ENCODE results near the gene USP15. TPM values are rescaled to one million over a fixed set of nuclear protein-coding genes. Genes with fewer than 3 reads are reported as not detected.

Gene USP15
- total and polyA plus RNA-seq, 3 experiments from 2014 or later: 59.5 to 99.0 (median 90.9) TPM

GRCh38 chr12:62267026-62267425 lies 6.8 kb downstream of the USP15 start:
- CTCF ChIA-PET: no interaction called here
- H3K4me3 Mint-ChIP-seq: peak overlapping the region in 2 of 7 donors; percentile 9 to 43

GRCh38 chr12:62267480-62267879 lies 7.3 kb downstream of the USP15 start:
- Mint-ChIP-seq H3K4me3 (peak overlapping the region in 5 of 7 donors; percentile 1 to 41 (median 12)), H3K27ac (peak overlapping the region in 2 of 8 donors; percentile 20 to 38), H3K4me1 (peaks cover 85 to 100% (median 99%) of the 10 kb centered on the region in 3 donors), H3K36me3 (peaks cover 0 to 13% (median 4%) of the 10 kb centered on the region in 3 donors), H3K9me3 (no peaks in the 10 kb centered on the region), H3K27me3 (no peaks in the 10 kb centered on the region)
- Histone ChIP-seq H3K36me3 (ENCODE audit: insufficient read depth, low read length) (no peaks in the 10 kb centered on the region), H3K4me3 (ENCODE audit: low read length) (no peak overlapping the region), H3K27me3 (ENCODE audit: insufficient read depth, low read length, poor library complexity, severe bottlenecking) (no peaks in the 10 kb centered on the region), H3K4me1 (ENCODE audit: insufficient read depth, low read length) (peaks cover 89% of the 10 kb centered on the region), H3K27ac (ENCODE audit: low read depth, low read length) (no peak overlapping the region), H3K9me3 (ENCODE audit: low read length) (no peaks in the 10 kb centered on the region)
- no peak for DNase-seq
- CTCF ChIA-PET: interaction anchor here (0.8 kb wide), 1 partner anchor 10 kb away, joined by 3 read pairs; no protein-coding TSS in a partner anchor
- POLR2A ChIA-PET: no interaction called here

More at GRCh38 chr12:62267026-62267425, 6.8 kb downstream of the USP15 start:
- peaks cover 0 to 13% (median 4%) of the 10 kb centered on the region in 3 donors for H3K36me3 Mint-ChIP-seq
- H3K4me1 Mint-ChIP-seq: peaks cover 85 to 100% (median 99%) of the 10 kb centered on the region in 3 donors
- H3K27me3 ChIP-seq (ENCODE audit: insufficient read depth, low read length, poor library complexity, severe bottlenecking): no peaks in the 10 kb centered on the region
- no peak overlapping the region for H3K4me3 ChIP-seq (ENCODE audit: low read length)
- no peaks in the 10 kb centered on the region for H3K9me3 ChIP-seq (ENCODE audit: low read length)
- H3K36me3 ChIP-seq (ENCODE audit: insufficient read depth, low read length): no peaks in the 10 kb centered on the region
- no peaks in the 10 kb centered on the region for H3K9me3 Mint-ChIP-seq
- H3K27me3 Mint-ChIP-seq: no peaks in the 10 kb centered on the region
- DNase-seq: no peak
- H3K27ac ChIP-seq (ENCODE audit: low read depth, low read length): no peak overlapping the region
- peak overlapping the region in 4 of 8 donors; percentile 32 to 60 (median 42) for H3K27ac Mint-ChIP-seq
- POLR2A ChIA-PET: no interaction called here
- peaks cover 89% of the 10 kb centered on the region for H3K4me1 ChIP-seq (ENCODE audit: insufficient read depth, low read length)

DNA sequence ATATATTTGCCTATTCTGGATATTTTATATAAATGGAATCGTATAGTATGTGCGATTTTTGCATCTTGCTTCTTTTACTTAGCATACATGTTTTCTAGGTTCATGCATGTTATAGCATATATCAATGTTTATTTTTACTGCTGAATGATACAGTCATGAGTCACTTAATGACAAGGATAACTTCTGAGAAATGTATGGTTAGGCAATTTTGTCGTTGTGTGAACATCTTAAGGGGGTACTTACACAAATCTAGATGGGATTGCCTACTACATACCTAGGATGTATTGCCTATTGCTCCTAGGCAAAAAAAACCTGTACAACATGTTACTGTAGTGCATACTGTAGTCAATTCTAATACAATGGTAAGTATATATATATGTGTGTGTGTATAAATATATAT lies 8.8 kb downstream of the USP15 start:
- no peaks in the 10 kb centered on the region for H3K9me3 Mint-ChIP-seq
- no peak for DNase-seq
- POLR2A ChIA-PET: no interaction called here
- CTCF ChIA-PET: no interaction called here
- Histone ChIP-seq H3K27ac (ENCODE audit: low read depth, low read length) (no peak overlapping the region), H3K9me3 (ENCODE audit: low read length) (no peaks in the 10 kb centered on the region), H3K27me3 (ENCODE audit: insufficient read depth, low read length, poor library complexity, severe bottlenecking) (no peaks in the 10 kb centered on the region), H3K4me3 (ENCODE audit: low read length) (no peak overlapping the region), H3K36me3 (ENCODE audit: insufficient read depth, low read length) (no peaks in the 10 kb centered on the region), H3K4me1 (ENCODE audit: insufficient read depth, low read length) (peaks cover 91% of the 10 kb centered on the region)
- H3K27ac Mint-ChIP-seq: peak overlapping the region in 2 of 8 donors; percentile 40 to 71
- peak overlapping the region in 3 of 7 donors; percentile 12 to 29 (median 12) for H3K4me3 Mint-ChIP-seq
- H3K27me3 Mint-ChIP-seq: peaks cover 0 to 1% of the 10 kb centered on the region in 2 donors
- H3K4me1 Mint-ChIP-seq: peaks cover 86 to 100% (median 99%) of the 10 kb centered on the region in 3 donors
- peaks cover 0 to 12% (median 4%) of the 10 kb centered on the region in 3 donors for H3K36me3 Mint-ChIP-seq

- Histone ChIP-seq H3K4me3 (ENCODE audit: low read length) (no peak overlapping the region), H3K27ac (ENCODE audit: low read depth, low read length) (no peak overlapping the region), H3K9me3 (ENCODE audit: low read length) (no peaks in the 10 kb centered on the region), H3K4me1 (ENCODE audit: insufficient read depth, low read length) (peaks cover 92% of the 10 kb centered on the region), H3K36me3 (ENCODE audit: insufficient read depth, low read length) (no peaks in the 10 kb centered on the region), H3K27me3 (ENCODE audit: insufficient read depth, low read length, poor library complexity, severe bottlenecking) (no peaks in the 10 kb centered on the region)
- Mint-ChIP-seq H3K4me1 (peaks cover 86 to 100% (median 99%) of the 10 kb centered on the region in 3 donors), H3K4me3 (peak overlapping the region in 4 of 7 donors; percentile 1 to 20 (median 14)), H3K27ac (no peak overlapping the region), H3K36me3 (peaks cover 0 to 8% (median 2%) of the 10 kb centered on the region in 3 donors), H3K9me3 (no peaks in the 10 kb centered on the region), H3K27me3 (peaks cover 0 to 1% of the 10 kb centered on the region in 2 donors)
- CTCF ChIA-PET: no interaction called here
- POLR2A ChIA-PET: no interaction called here
- no peak for DNase-seq
Measured at GRCh38 chr12:62269464-62270228, 9.4 kb downstream of the USP15 start.

GRCh38 chr12:62270384-62270783 lies 10.2 kb downstream of the USP15 start:
- Mint-ChIP-seq H3K4me1 (peaks cover 87 to 100% (median 99%) of the 10 kb centered on the region in 3 donors), H3K9me3 (no peaks in the 10 kb centered on the region), H3K27me3 (peaks cover 0 to 1% of the 10 kb centered on the region in 2 donors), H3K4me3 (peak overlapping the region in 5 of 7 donors; percentile 1 to 40 (median 17)), H3K36me3 (peaks cover 0 to 8% (median 0%) of the 10 kb centered on the region in 3 donors), H3K27ac (no peak overlapping the region)
- POLR2A ChIA-PET: no interaction called here
- CTCF ChIA-PET: no interaction called here
- no peaks in the 10 kb centered on the region for H3K36me3 ChIP-seq (ENCODE audit: insufficient read depth, low read length)
- no peak overlapping the region for H3K4me3 ChIP-seq (ENCODE audit: low read length)
- H3K27ac ChIP-seq (ENCODE audit: low read depth, low read length): no peak overlapping the region
- no peaks in the 10 kb centered on the region for H3K27me3 ChIP-seq (ENCODE audit: insufficient read depth, low read length, poor library complexity, severe bottlenecking)
- DNase-seq: no peak
- no peaks in the 10 kb centered on the region for H3K9me3 ChIP-seq (ENCODE audit: low read length)
- H3K4me1 ChIP-seq (ENCODE audit: insufficient read depth, low read length): peaks cover 93% of the 10 kb centered on the region

DNA sequence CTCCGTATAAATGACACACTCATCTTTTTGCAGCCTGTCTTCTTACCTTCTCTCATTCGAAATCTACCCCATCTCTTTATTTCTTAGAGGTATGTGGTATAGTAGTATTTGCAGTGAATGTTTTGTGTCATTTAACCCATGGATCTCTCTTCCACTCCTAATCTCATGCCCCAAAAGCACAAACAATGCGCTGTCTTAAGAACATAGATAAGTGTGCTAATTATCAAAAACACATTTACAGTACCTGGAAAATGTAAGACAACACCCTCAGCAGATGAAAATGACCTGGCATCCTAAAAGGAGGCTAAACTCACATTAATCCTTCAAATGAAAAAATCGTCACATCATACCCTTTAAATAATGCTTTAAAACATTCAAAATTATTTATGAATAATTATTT lies 10.7 kb downstream of the USP15 start:
- H3K4me1 ChIP-seq (ENCODE audit: insufficient read depth, low read length): peaks cover 94% of the 10 kb centered on the region
- H3K27me3 Mint-ChIP-seq: peaks cover 0 to 1% of the 10 kb centered on the region in 2 donors
- H3K36me3 ChIP-seq (ENCODE audit: insufficient read depth, low read length): no peaks in the 10 kb centered on the region
- H3K4me3 ChIP-seq (ENCODE audit: low read length): no peak overlapping the region
- H3K4me1 Mint-ChIP-seq: peaks cover 87 to 100% (median 99%) of the 10 kb centered on the region in 3 donors
- H3K9me3 ChIP-seq (ENCODE audit: low read length): no peaks in the 10 kb centered on the region
- CTCF ChIA-PET: no interaction called here
- no peaks in the 10 kb centered on the region for H3K9me3 Mint-ChIP-seq
- peak overlapping the region; percentile 1 to 53 (median 30) for H3K4me3 Mint-ChIP-seq
- peak overlapping the region in 4 of 8 donors; percentile 3 to 27 (median 10) for H3K27ac Mint-ChIP-seq
- H3K27ac ChIP-seq (ENCODE audit: low read depth, low read length): no peak overlapping the region
- no peaks in the 10 kb centered on the region for H3K27me3 ChIP-seq (ENCODE audit: insufficient read depth, low read length, poor library complexity, severe bottlenecking)
- H3K36me3 Mint-ChIP-seq: peaks cover 0 to 8% (median 0%) of the 10 kb centered on the region in 3 donors
- no peak for DNase-seq
- POLR2A ChIA-PET: no interaction called here

- Histone ChIP-seq H3K4me3 (ENCODE audit: low read length) (no peak overlapping the region), H3K4me1 (ENCODE audit: insufficient read depth, low read length) (peaks cover 80% of the 10 kb centered on the region)
Measured at GRCh38 chr12:62272936-62273552, 12.8 kb downstream of the USP15 start.

More at GRCh38 chr12:62272936-62273552, 12.8 kb downstream of the USP15 start:
- H3K36me3 ChIP-seq (ENCODE audit: insufficient read depth, low read length): no peaks in the 10 kb centered on the region
- Mint-ChIP-seq H3K27ac (peak overlapping the region in 4 of 8 donors; percentile 4 to 52 (median 26)), H3K27me3 (peaks cover 0 to 1% of the 10 kb centered on the region in 2 donors), H3K36me3 (peaks cover 0 to 12% (median 0%) of the 10 kb centered on the region in 3 donors), H3K9me3 (no peaks in the 10 kb centered on the region), H3K4me3 (peak overlapping the region in 6 of 7 donors; percentile 2 to 54 (median 30)), H3K4me1 (peaks cover 85 to 98% (median 95%) of the 10 kb centered on the region in 3 donors)
- H3K27ac ChIP-seq (ENCODE audit: low read depth, low read length): no peak overlapping the region
- no peak for DNase-seq
- no peaks in the 10 kb centered on the region for H3K9me3 ChIP-seq (ENCODE audit: low read length)
- no peaks in the 10 kb centered on the region for H3K27me3 ChIP-seq (ENCODE audit: insufficient read depth, low read length, poor library complexity, severe bottlenecking)
- POLR2A ChIA-PET: no interaction called here
- CTCF ChIA-PET: no interaction called here

All from CD8-positive, alpha-beta memory T cell (primary cell).